SK-N-SH treated with all-trans-retinoic acid at 6 μM for 48 hours (cell line): ENCODE results near the gene EPHA1.

Experiments
- ATAC-seq: fragments of 200-7000 bp; cut with Tn5 transposase; 3 replicates; pipeline ENCODE4 v1.9.1; 2020; ENCODE audit warnings: mild to moderate bottlenecking, moderate library complexity
- ARNTL ChIP-seq: fragments of 450-650 bp; formaldehyde crosslinking; IDR thresholded peaks from 2 replicates; pipeline ENCODE4 v1.5.0; 2020; ENCODE audit warnings: low read depth, mild to moderate bottlenecking, moderate library complexity, borderline replicate concordance
- BACH2 ChIP-seq: fragments of 250-450 bp; sonication (Bioruptor Pico); IDR thresholded peaks from 2 replicates; pipeline ENCODE4 v1.9.0; 2021; ENCODE audit warnings: mild to moderate bottlenecking, borderline replicate concordance
- CREB5 ChIP-seq: fragments of 250-450 bp; sonication (Bioruptor Pico); IDR thresholded peaks from 2 replicates; pipeline ENCODE4 v1.5.1; 2020; ENCODE audit warnings: low read depth, mild to moderate bottlenecking, moderate library complexity
- CSDC2 ChIP-seq: fragments of 250-450 bp; sonication (Bioruptor Pico); IDR thresholded peaks from 2 replicates; pipeline ENCODE4 v1.5.0; 2020; ENCODE audit warnings: mild to moderate bottlenecking, moderate library complexity
- ESRRG ChIP-seq: fragments of 250-450 bp; sonication (Bioruptor Pico); IDR thresholded peaks from 2 replicates; pipeline ENCODE4 v1.6.1; 2021; ENCODE audit warnings: mild to moderate bottlenecking
- GLIS3 ChIP-seq: fragments of 250-450 bp; sonication (Bioruptor Pico); IDR thresholded peaks from 2 replicates; pipeline ENCODE4 v1.5.0; 2020; ENCODE audit warnings: mild to moderate bottlenecking, moderate library complexity
- PATZ1 ChIP-seq: fragments of 250-450 bp; sonication (Bioruptor Pico); IDR thresholded peaks from 2 replicates; pipeline ENCODE4 v1.8.0; 2020; ENCODE audit warnings: mild to moderate bottlenecking, moderate library complexity, borderline replicate concordance
- POU6F1 ChIP-seq: fragments of 250-450 bp; sonication (Bioruptor Pico); IDR thresholded peaks from 2 replicates; pipeline ENCODE4 v1.8.0; 2021; ENCODE audit warnings: low read depth, mild to moderate bottlenecking, moderate library complexity, borderline replicate concordance
- PPARA ChIP-seq: fragments of 250-450 bp; sonication (Bioruptor Pico); IDR thresholded peaks from 2 replicates; pipeline ENCODE4 v1.5.0; 2020; ENCODE audit warnings: mild to moderate bottlenecking, borderline replicate concordance
- RARB ChIP-seq: fragments of 250-450 bp; sonication (Bioruptor Pico); IDR thresholded peaks from 2 replicates; pipeline ENCODE4 v1.8.0; 2021; ENCODE audit warnings: mild to moderate bottlenecking, moderate library complexity
- SNAI2 ChIP-seq: fragments of 250-450 bp; sonication (Bioruptor Pico); IDR thresholded peaks from 2 replicates; pipeline ENCODE4 v1.5.0; 2020; ENCODE audit warnings: mild to moderate bottlenecking, moderate library complexity
- TCF4 ChIP-seq: fragments of 250-450 bp; sonication (Bioruptor Pico); IDR thresholded peaks from 2 replicates; pipeline ENCODE4 v1.8.0; 2021; ENCODE audit warnings: mild to moderate bottlenecking, moderate library complexity, borderline replicate concordance
- TOX ChIP-seq: fragments of 250-450 bp; sonication (Bioruptor Pico); IDR thresholded peaks from 2 replicates; pipeline ENCODE4 v1.8.0; 2021; ENCODE audit warnings: mild to moderate bottlenecking, moderate library complexity, borderline replicate concordance
- ZC3H10 ChIP-seq: fragments of 250-450 bp; sonication (Bioruptor Pico); IDR thresholded peaks from 2 replicates; pipeline ENCODE4 v1.5.1; 2021; ENCODE audit warnings: mild to moderate bottlenecking, moderate library complexity
- ZFP3 ChIP-seq: fragments of 250-450 bp; sonication (Bioruptor Pico); IDR thresholded peaks from 2 replicates; pipeline ENCODE4 v1.5.0; 2020; ENCODE audit warnings: mild to moderate bottlenecking, moderate library complexity
- ZNF565 ChIP-seq: fragments of 450-650 bp; formaldehyde crosslinking; conservative IDR thresholded peaks from 2 replicates; pipeline ENCODE4 v1.5.0; 2020; ENCODE audit warnings: low read depth, mild to moderate bottlenecking, moderate library complexity
- ZNF70 ChIP-seq: fragments of 450-650 bp; formaldehyde crosslinking; IDR thresholded peaks from 2 replicates; pipeline ENCODE4 v1.5.0; 2020; ENCODE audit warnings: mild to moderate bottlenecking, moderate library complexity
- ZNF8 ChIP-seq: fragments of 450-650 bp; formaldehyde crosslinking; IDR thresholded peaks from 2 replicates; pipeline ENCODE4 v1.5.0; 2020; ENCODE audit warnings: mild to moderate bottlenecking, moderate library complexity

EPHA1 gene

GRCh38 chr7:143447466-143447865, 38.8 kb upstream of the EPHA1 start (continued):
- TF ChIP-seq PATZ1 (CRISPR knock-in tag) (no peak), ESRRG (CRISPR knock-in tag) (no peak)

- TF ChIP-seq ARNTL (CRISPR knock-in tag) (no peak), SNAI2 (no peak), ZNF565 (CRISPR knock-in tag) (no peak), BACH2 (CRISPR knock-in tag) (no peak), RARB (no peak), GLIS3 (CRISPR knock-in tag) (no peak), CREB5 (CRISPR knock-in tag) (no peak)
Observed at GRCh38 chr7:143444785-143445184, 36.1 kb upstream of the EPHA1 start.

GRCh38 chr7:143444063-143444782, 35.6 kb upstream of the EPHA1 start:
- no peak for ATAC-seq
- TF ChIP-seq TOX (CRISPR knock-in tag) (no peak), ZNF70 (no peak), SNAI2 (no peak), BACH2 (CRISPR knock-in tag) (no peak), CREB5 (CRISPR knock-in tag) (no peak), ZNF8 (CRISPR knock-in tag) (no peak), ZNF565 (CRISPR knock-in tag) (no peak), TCF4 (no peak), PPARA (no peak), CSDC2 (CRISPR knock-in tag) (no peak), ARNTL (CRISPR knock-in tag) (no peak), POU6F1 (CRISPR knock-in tag) (no peak)

More at GRCh38 chr7:143444785-143445184, 36.1 kb upstream of the EPHA1 start:
- ATAC-seq: peak; percentile 10; the same call in 2 of the 3 replicates

- ATAC-seq: no peak
- TF ChIP-seq ZNF565 (CRISPR knock-in tag) (no peak), SNAI2 (no peak), ZFP3 (CRISPR knock-in tag) (no peak), RARB (no peak), TCF4 (no peak), ZNF8 (CRISPR knock-in tag) (no peak)
Observed at GRCh38 chr7:143443153-143443552, 34.5 kb upstream of the EPHA1 start, which contains the start of gene TAS2R60. Gene TAS2R60, plus strand, starts transcription at chr7:143443453. Its CDS starts 0 bp downstream, at chr7:143443453.

GRCh38 chr7:143439866-143440265, 31.2 kb upstream of the EPHA1 start:
- no peak for ATAC-seq

More at GRCh38 chr7:143439866-143440265, 31.2 kb upstream of the EPHA1 start:
- TF ChIP-seq ESRRG (CRISPR knock-in tag) (no peak), CREB5 (CRISPR knock-in tag) (no peak), SNAI2 (no peak), ZNF70 (no peak), PPARA (no peak), ZC3H10 (CRISPR knock-in tag) (no peak), ARNTL (CRISPR knock-in tag) (no peak), GLIS3 (CRISPR knock-in tag) (no peak), ZNF8 (CRISPR knock-in tag) (no peak)
